HG03342 (cell line): ENCODE measurements around the gene BANP.
A peak's percentile ranks its signal among the peaks of the same experiment; 100 is the strongest.

Source experiments
- ATAC-seq: cut with Tn5 transposase; IDR thresholded peaks from one replicate; pipeline ENCODE4 v1.9.1; 2021; ENCODE audit warnings: mild to moderate bottlenecking, moderate library complexity; ENCODE audit not compliant: unreplicated experiment

BANP gene

DNA sequence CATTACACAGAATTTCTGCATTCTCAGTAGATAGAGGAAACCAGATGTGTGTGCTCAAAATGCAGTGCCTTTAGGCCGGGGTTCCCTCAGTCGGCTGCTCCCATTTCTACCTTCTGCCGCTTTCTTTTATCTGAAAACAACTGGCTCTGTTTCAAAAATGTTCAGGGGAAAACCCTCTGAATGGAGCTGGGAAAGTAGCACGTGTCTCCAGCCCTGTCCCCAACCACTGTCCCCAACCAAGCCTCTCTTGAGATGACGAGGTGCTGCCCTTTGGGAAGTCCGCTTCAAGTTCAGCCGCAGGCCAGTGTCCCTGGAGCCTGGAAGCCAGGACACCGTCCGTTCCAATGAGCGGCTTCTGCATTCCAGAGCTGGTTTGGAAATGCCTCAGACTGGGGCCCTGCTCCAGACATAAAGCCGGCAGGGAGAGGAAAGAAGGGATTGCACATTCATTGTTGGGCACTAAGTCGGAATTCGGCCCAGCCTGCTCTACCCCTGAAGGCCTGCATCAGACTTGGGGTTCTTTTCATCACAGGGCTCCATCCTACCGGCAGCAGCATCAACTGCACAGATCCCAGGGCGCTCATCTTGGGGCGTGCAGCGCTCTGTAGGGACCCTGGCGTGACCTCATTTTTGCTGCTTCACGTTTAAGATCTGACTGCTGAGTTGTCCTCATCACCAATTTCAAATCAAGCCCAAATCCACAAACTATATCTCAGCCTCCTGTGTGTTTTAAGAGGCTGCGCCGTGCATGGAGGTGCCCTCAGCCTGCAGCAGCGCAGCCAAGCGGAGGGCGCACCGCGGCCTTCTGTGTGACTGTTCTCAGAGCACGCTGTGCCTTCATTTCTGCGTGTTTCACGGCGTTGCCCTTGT is 111.3 kb downstream of the BANP start:
- ATAC-seq = no peak

GRCh38 chr16:88063211-88063773 is 112.1 kb downstream of the BANP start:
- ATAC-seq = no peak

DNA sequence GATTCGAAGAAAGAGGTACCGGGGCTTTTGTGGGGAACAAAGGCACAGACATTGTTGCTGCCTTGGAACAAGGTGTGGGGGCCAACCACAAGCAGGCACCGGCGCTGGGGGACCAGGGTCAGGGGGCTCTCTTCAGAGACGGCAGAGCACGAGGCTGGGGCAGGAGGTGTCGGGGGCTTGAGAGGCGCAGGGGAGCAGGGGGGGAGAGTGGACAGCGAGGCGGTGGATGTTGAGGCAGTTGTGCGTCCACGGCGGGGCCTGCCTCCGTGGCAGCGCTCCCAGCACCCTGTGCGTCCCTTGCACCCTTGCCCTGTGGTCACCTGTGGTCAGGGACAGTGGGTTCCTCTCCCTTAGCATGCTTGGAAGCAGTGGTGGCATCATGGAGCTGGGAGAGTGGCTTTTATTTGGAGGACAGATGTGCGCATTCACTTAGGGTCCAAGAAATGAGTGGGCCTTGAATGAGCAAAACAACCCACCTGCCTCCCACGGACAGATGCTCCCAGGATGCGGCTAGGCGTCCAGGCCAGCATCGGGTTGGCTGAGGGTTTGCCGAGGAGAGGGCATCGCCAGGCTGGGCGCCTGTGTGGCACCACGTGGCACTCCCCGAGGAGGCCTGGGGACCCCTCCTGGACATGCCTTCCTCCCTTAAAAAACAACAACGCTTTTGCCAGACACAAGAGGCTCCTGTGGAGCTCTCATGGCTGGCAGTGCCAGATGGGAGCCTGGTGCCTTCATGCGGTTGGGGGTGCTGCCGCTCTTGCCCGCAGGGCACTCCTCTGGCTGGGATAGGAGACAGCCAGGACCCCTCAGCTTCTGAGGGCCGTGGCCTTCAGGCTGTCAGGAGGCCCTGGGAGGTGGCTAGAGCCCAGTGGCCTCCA is 113.0 kb downstream of the BANP start:
- ATAC-seq = no peak

DNA sequence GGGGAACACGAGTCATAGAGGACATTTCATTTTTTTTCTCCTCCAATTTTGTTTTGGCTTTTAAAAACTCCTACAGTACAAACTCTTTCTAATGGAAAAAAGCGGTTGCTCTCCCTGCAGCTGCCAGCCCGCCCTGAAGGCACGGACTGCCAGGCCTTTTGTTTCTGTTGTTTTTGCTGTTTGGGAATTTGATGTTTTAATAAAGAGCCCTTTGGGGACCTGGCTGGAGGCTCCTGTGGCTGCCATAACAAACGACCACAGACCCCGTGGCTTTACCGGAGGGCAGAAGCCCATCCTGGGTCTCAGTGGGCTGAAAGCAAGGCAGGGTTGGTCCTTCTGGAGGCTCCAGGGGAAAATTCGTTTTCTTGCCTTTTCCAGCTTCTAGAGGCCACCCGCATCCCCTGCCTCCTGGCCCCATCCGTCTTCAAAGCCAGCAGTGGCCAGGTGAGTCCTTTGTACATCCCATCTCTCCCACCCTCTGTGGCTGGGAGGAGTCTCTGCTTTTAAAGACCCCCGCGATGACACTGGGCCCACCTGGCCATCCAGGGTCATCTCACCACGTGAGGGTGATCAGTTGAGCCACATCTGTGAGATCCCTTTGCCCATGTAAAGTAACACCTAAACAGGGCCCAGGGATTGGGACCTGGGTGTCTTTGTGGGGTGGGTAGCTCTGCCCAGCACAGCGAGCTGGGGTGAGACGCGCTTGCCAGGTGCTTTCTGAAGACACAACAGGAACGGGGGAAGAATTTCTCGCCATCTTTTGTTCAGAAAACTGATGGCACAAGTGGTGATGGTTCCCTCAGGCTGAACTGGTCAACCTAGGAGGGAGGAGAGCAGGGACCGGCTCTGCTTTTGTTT is 113.9 kb downstream of the BANP start:
- ATAC-seq = no peak

- ATAC-seq = no peak
Measured at GRCh38 chr16:88065747-88066142, 114.5 kb downstream of the BANP start.

GRCh38 chr16:88066234-88066633 is 115.0 kb downstream of the BANP start:
- no peak for ATAC-seq

GRCh38 chr16:88066680-88067529 is 115.7 kb downstream of the BANP start:
- no peak for ATAC-seq

DNA sequence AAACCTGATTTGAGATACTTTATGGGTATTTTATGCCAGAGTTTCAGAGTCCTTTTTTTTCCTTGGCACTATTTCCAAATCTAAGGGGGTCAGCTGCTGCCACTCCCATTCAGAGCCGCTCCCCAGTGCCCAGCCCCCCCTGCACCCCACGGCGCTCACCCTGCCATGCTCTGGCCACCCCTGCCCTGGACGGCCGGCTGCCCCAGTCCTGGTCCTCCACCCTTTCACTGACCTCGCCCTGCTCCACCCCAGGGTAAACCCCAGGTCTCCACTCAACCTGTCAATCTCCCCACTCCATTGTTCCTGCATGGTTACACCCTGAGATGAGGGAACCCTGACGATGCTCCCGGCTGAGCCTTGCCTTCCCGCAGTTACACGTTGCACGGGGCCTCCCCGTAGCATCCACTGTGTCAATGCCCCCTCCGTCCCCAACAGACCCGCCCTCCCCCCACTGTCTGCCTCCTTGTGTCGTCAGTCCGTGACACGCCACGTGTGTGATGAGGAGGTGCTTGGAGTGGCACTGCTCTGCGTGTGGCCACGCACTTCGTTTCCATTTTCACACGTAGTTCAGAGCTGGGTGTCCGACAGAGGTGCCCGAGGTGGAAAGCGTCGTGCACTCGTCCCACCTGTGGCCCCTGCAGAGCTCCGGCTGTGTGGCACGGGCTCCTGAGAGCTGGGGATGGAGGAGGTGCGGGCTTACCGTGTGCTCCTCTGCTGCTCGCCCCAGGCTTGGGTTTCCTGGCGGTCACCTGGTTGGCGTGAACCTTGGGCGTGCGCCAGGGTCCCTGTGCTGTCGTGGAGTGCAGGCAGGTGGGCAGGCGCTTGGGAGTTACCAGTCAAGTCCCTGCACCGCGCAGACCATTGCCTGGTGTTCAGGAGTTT is 116.5 kb downstream of the BANP start:
- no peak for ATAC-seq

DNA sequence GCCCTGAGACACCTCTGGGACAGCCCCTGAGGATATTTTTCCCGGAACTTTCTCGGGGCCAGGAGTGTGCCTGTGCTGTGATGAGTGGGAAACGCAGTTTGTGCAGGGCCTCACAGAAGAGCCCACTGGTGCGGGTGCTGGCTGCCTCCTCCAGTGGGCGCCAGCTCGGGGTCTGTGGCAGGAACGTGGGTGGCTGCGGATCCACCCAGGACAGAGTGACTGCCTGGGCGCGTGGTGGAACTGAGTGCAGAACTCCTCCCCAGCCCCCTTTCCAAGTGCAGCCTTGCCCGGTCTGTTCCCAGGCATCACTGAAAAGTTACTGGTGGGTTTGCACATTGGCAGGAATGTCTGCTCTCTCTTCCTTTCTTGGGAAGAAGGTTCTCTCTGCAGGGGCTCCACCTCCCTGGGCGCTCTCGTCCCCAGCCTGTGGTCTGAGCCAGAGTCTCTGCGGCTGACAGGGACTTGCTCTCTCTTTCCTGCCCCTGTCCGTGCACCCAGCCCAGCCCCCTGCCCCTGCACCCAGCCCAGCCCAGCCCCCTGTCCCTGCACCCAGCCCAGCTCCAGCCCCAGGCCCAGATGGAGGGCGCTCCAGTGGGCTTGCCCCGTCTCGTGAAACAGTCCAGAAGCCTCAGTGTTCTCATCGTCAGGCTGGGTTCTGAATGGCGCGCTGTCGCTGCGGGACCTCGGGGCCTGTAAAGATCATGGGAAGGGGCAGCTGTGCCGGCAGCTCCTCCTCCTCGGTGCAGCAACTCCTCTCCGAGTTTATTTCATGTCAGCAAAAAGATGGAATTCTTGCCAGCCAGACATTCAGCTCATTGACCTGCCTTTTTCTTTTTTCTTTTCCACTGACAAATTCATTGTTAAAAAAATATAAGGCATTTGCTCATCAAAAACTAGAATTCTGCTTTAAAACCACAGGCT is 117.5 kb downstream of the BANP start:
- no peak for ATAC-seq

- peak; percentile 88 for ATAC-seq
Measured at GRCh38 chr16:88069397-88070168, 118.3 kb downstream of the BANP start.

DNA sequence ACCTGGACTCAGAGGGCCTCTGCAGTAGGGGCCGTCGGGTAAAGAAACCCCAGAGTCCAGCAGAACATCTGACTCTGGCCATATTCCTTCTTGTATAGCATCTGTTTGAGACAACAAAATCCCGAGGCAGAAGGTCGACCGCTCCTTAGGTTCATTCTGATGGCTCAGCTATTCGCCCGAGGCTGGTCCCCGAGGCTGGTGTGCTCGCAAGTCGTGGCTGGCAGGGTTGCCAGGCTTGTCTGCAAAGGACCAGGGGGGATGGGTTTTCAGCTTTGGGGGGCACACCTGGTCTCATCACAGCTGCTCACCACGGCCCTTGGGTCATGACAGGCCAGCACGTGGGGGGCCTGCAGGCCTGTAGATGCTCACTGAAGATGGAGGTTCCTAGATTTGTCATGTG is 119.1 kb downstream of the BANP start:
- no peak for ATAC-seq

GRCh38 chr16:88070989-88071625 is 119.9 kb downstream of the BANP start:
- ATAC-seq = no peak

GRCh38 chr16:88071908-88072307 is 120.7 kb downstream of the BANP start:
- no peak for ATAC-seq

DNA sequence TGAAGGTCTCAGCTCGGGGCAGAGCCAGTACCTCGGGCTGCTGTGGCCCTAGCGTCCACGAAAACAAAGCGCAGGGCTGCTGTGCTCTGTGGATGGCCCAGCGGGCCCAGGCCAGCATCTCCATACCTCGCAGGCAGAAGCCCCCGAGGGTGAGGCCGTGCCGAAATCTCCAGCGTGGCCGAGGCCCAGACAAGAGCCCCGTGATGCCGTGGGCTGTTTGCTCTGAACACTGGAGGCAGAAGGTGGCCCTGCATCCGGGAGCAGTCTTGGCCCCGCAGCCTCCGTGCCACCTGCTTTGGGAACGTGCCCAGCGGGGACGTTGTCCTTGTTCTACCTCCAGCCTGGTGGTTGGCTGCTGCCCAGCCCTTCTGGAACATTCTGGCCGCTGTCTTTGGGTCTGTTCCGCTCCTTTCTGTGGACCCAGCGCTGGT is 121.4 kb downstream of the BANP start:
- ATAC-seq = no peak

GRCh38 chr16:88073201-88073721 is 122.0 kb downstream of the BANP start:
- no peak for ATAC-seq

DNA sequence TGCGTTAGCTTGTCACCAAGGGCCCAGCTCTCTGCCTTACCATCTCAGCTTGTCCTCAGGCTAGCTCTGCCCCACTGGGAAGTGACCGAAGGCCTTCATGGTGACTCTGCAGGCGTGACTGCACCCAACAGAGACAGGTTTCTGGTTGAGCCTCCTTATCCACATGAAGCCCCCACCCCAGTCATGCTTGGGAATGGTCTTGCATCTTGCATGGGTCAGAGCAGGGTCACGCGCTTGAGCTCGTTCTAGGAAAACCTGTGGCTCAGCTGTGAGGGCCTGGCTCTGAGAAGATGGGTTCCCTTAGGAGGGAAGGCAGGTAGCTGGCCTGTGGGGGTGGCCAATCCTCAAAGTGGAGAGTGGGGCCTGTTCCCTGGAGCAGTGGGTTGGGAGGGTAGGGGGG is 122.8 kb downstream of the BANP start:
- no peak for ATAC-seq
